Measurements from ENCODE around the gene GSTM5. TPM values are rescaled to one million over a fixed set of nuclear protein-coding genes. Genes with fewer than 3 reads are reported as not detected.

Gene GSTM5
- total RNA-seq, 4 donors from 2014 or later: 0.85 to 5.0 (median 2.0) TPM; not detected in 1

- H3K9me3 ChIP-seq: no peaks in the 10 kb centered on the region
- H3K27ac ChIP-seq: no peak overlapping the region
- no peak for TF ChIP-seq POLR2A (IDR thresholded peaks at IDR 0.05)
- no peak for TF ChIP-seq CTCF (IDR thresholded peaks at IDR 0.05)
- no peaks in the 10 kb centered on the region for H3K4me1 ChIP-seq
- H3K27me3 ChIP-seq: no peaks in the 10 kb centered on the region
- no peaks in the 10 kb centered on the region for H3K36me3 ChIP-seq
- no peak overlapping the region for H3K4me3 ChIP-seq
- DNase-seq: no peak
These were observed 2.8 kb downstream of the GSTM5 start for GRCh38 chr1:109714661-109715372.

GRCh38 chr1:109716121-109716520 is 4.1 kb downstream of the GSTM5 start:
- no peaks in the 10 kb centered on the region for H3K27me3 ChIP-seq
- H3K27ac ChIP-seq: no peak overlapping the region
- no peak overlapping the region for H3K4me3 ChIP-seq
- H3K4me1 ChIP-seq: no peaks in the 10 kb centered on the region
- DNase-seq: no peak
- H3K9me3 ChIP-seq: no peaks in the 10 kb centered on the region
- TF ChIP-seq POLR2A (IDR thresholded peaks at IDR 0.05) (no peak), CTCF (IDR thresholded peaks at IDR 0.05) (no peak)
- H3K36me3 ChIP-seq: no peaks in the 10 kb centered on the region

- Histone ChIP-seq H3K27me3 (no peaks in the 10 kb centered on the region), H3K9me3 (no peaks in the 10 kb centered on the region), H3K4me3 (no peak overlapping the region), H3K36me3 (no peaks in the 10 kb centered on the region), H3K4me1 (no peaks in the 10 kb centered on the region), H3K27ac (no peak overlapping the region)
- DNase-seq: no peak
- TF ChIP-seq POLR2A (IDR thresholded peaks at IDR 0.05): no peak
- TF ChIP-seq CTCF (IDR thresholded peaks at IDR 0.05): no peak
These were observed 4.6 kb downstream of the GSTM5 start for GRCh38 chr1:109716570-109717090.

GRCh38 chr1:109717729-109718128 is 5.7 kb downstream of the GSTM5 start:
- Histone ChIP-seq H3K4me3 (no peak overlapping the region), H3K27ac (no peak overlapping the region), H3K9me3 (no peaks in the 10 kb centered on the region), H3K36me3 (no peaks in the 10 kb centered on the region), H3K4me1 (no peaks in the 10 kb centered on the region), H3K27me3 (no peaks in the 10 kb centered on the region)
- TF ChIP-seq POLR2A (IDR thresholded peaks at IDR 0.05): no peak
- TF ChIP-seq CTCF (IDR thresholded peaks at IDR 0.05): no peak
- no peak for DNase-seq

GRCh38 chr1:109718495-109718894 is 6.4 kb downstream of the GSTM5 start:
- H3K36me3 ChIP-seq: no peaks in the 10 kb centered on the region
- no peaks in the 10 kb centered on the region for H3K9me3 ChIP-seq
- TF ChIP-seq POLR2A (IDR thresholded peaks at IDR 0.05) (no peak), CTCF (IDR thresholded peaks at IDR 0.05) (peak in 3 of 6 experiments; percentile 49 to 61 (median 51))
- DNase-seq: no peak
- no peak overlapping the region for H3K27ac ChIP-seq
- no peaks in the 10 kb centered on the region for H3K27me3 ChIP-seq
- H3K4me1 ChIP-seq: no peaks in the 10 kb centered on the region
- H3K4me3 ChIP-seq: no peak overlapping the region

All from Peyer's patch (tissue), 4 donors.